Mesendoderm (in vitro differentiated cells): ENCODE measurements around the gene WNT3A.
A peak's percentile ranks its signal among the peaks of the same experiment; 100 is the strongest.

Experiments
- DNase-seq: peaks from one replicate; pipeline ENCODE4 v3.0.0; 2013
- H2AK5ac ChIP-seq: 2 replicates; pipeline ENCODE4 v1.6.1; 2013; ENCODE audit warnings: low read length, inconsistent platforms
- H2BK120ac ChIP-seq: 2 replicates; pipeline ENCODE4 v1.6.1; 2013; ENCODE audit warnings: low read depth, mild to moderate bottlenecking, low read length, moderate library complexity, mixed read lengths
- H2BK15ac ChIP-seq: replicated peaks from 2 replicates; pipeline ENCODE4 v1.6.1; 2013; ENCODE audit warnings: low read depth, mild to moderate bottlenecking, moderate library complexity
- H2BK5ac ChIP-seq: 2 replicates; pipeline ENCODE4 v1.6.1; 2013; ENCODE audit warnings: low read length, inconsistent platforms
- H3K18ac ChIP-seq: 2 replicates; pipeline ENCODE4 v1.6.1; 2013; ENCODE audit warnings: mild to moderate bottlenecking, low read length, mixed read lengths
- H3K23ac ChIP-seq: one replicate; pipeline ENCODE4 v1.6.1; 2013; ENCODE audit warnings: low read length
- H3K27ac ChIP-seq: 2 replicates; pipeline ENCODE4 v1.5.1; 2013; ENCODE audit warnings: low read depth, mild to moderate bottlenecking, inconsistent platforms, low read length, moderate library complexity
- H3K27me3 ChIP-seq: 2 replicates; pipeline ENCODE4 v1.6.1; 2013; ENCODE audit warnings: low read length, control low read depth, mild to moderate bottlenecking, inconsistent platforms; ENCODE audit not compliant: insufficient read depth, poor library complexity
- H3K36me3 ChIP-seq: 2 replicates; pipeline ENCODE4 v1.6.1; 2013; ENCODE audit warnings: low read length, inconsistent platforms; ENCODE audit not compliant: control insufficient read depth, insufficient read depth
- H3K4ac ChIP-seq: one replicate; pipeline ENCODE4 v1.6.1; 2013; ENCODE audit warnings: low read depth, mild to moderate bottlenecking, low read length, moderate library complexity
- H3K4me1 ChIP-seq: 2 replicates; pipeline ENCODE4 v1.6.1; 2013; ENCODE audit warnings: low read depth, low read length, inconsistent platforms; ENCODE audit not compliant: control insufficient read depth
- H3K4me2 ChIP-seq: 2 replicates; pipeline ENCODE4 v1.6.1; 2013; ENCODE audit warnings: low read length
- H3K4me3 ChIP-seq: 2 replicates; pipeline ENCODE4 v1.5.1; 2013; ENCODE audit warnings: mild to moderate bottlenecking, low read length
- H3K56ac ChIP-seq: one replicate; pipeline ENCODE4 v1.6.1; 2013; ENCODE audit warnings: low read length
- H3K79me1 ChIP-seq: 2 replicates; pipeline ENCODE4 v1.6.1; 2013; ENCODE audit warnings: low read length, inconsistent platforms
- H3K79me2 ChIP-seq: 2 replicates; pipeline ENCODE4 v1.6.1; 2013; ENCODE audit warnings: mild to moderate bottlenecking, low read length; ENCODE audit not compliant: control insufficient read depth, insufficient read depth
- H3K9ac ChIP-seq: 2 replicates; pipeline ENCODE4 v1.6.1; 2013; ENCODE audit warnings: low read length, inconsistent platforms
- H4K5ac ChIP-seq: one replicate; pipeline ENCODE4 v1.6.1; 2013; ENCODE audit warnings: low read length
- H4K8ac ChIP-seq: one replicate; pipeline ENCODE4 v1.6.1; 2013; ENCODE audit warnings: low read depth, mild to moderate bottlenecking, control low read depth, low read length, moderate library complexity
- WGBS: extraction: QIAGEN DNeasy Blood & Tissue Kit; methylation state at CpG from one replicate; pipeline ENCODE4 v1.1.7; 2013; ENCODE audit warnings: low lambda C conversion rate, missing lambda C conversion rate; ENCODE audit not compliant: insufficient coverage; ENCODE audit errors: extremely low coverage; 5-methylcytosine and 5-hydroxymethylcytosine counted together

The WNT3A gene

GRCh38 chr1:228013131-228013934 lies 6.5 kb downstream of the WNT3A start:
- Histone ChIP-seq H4K5ac (no peak overlapping the region), H3K18ac (no peak overlapping the region), H3K79me2 (no peaks in the 10 kb centered on the region), H3K56ac (no peak overlapping the region), H3K36me3 (no peaks in the 10 kb centered on the region), H4K8ac (no peak overlapping the region), H3K27ac (no peak overlapping the region), H2AK5ac (no peak overlapping the region), H3K79me1 (no peaks in the 10 kb centered on the region), H3K4me1 (no peaks in the 10 kb centered on the region), H3K4me2 (no peak overlapping the region), H2BK120ac (no peak overlapping the region), H3K23ac (no peak overlapping the region), H2BK5ac (no peak overlapping the region), H3K4ac (no peak overlapping the region), H2BK15ac (no peak overlapping the region), H3K4me3 (no peak overlapping the region), H3K9ac (no peak overlapping the region), H3K27me3 (peaks cover 17% of the 10 kb centered on the region)
- DNase-seq = no peak
- WGBS = no CpG with 5 or more reads among the region's 24 CpGs

- DNase-seq = no peak
- no CpG with 5 or more reads among the region's 21 CpGs for WGBS
- no peak overlapping the region for H3K18ac ChIP-seq
Measured at GRCh38 chr1:228013935-228014930, 7.4 kb downstream of the WNT3A start.

DNA sequence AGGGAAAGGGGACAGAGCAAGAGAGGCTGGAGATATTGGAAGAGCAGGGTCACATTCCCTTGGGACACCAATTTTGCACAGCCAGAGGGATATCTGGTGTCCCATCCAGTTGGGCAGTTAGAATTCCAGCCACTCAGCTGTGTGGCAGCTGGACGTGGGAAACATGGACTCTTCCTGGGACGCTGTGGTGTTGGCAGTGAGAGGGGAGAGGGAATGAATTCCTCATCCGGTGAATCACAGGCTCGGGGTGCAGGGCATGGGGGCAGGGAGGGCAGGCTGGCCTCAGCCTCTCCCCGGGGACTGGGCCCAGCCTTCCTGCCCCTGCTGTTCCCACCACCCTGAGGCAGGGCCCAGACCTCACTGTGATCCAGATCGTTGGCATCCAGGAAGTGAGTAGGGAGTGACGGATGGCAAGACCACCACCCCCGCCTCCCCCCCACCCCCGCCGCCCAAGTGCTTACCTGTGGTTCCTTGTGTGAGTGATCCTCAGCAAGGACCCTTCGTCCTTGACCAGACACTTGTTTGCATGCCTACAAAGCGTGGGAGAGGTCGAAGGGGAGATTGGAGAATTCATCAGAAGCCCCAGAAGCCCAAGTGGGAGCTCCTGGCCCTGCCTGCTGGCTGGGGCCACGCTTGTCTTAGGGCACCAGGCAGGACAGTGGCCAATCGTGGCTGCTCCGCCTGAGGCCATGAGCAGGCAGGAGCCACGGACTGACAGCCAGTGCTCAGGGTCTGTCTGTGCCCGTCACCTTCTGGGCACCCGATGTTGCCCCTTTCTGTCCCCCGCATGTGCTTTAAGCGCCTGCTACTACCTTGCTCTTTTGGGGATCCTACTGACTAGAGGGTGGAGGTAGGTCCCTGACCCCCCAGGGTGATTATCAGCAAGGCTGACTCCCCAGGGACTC lies 8.7 kb downstream of the WNT3A start:
- Histone ChIP-seq H3K79me2 (no peaks in the 10 kb centered on the region), H4K5ac (no peak overlapping the region), H3K56ac (peak overlapping the region; percentile 17), H3K79me1 (no peaks in the 10 kb centered on the region), H4K8ac (no peak overlapping the region), H2AK5ac (no peak overlapping the region), H3K18ac (no peak overlapping the region), H3K27me3 (no peaks in the 10 kb centered on the region), H2BK5ac (no peak overlapping the region), H3K4ac (no peak overlapping the region), H3K4me3 (no peak overlapping the region), H2BK120ac (no peak overlapping the region), H2BK15ac (no peak overlapping the region), H3K23ac (no peak overlapping the region), H3K27ac (no peak overlapping the region), H3K9ac (no peak overlapping the region), H3K4me2 (no peak overlapping the region), H3K4me1 (no peaks in the 10 kb centered on the region), H3K36me3 (no peaks in the 10 kb centered on the region)
- WGBS = no CpG with 5 or more reads among the region's 21 CpGs
- DNase-seq = no peak

More at GRCh38 chr1:228013935-228014930, 7.4 kb downstream of the WNT3A start:
- Histone ChIP-seq H3K4me3 (no peak overlapping the region), H2BK15ac (no peak overlapping the region), H3K4me2 (no peak overlapping the region), H3K27me3 (peaks cover 8% of the 10 kb centered on the region), H2BK5ac (no peak overlapping the region), H3K36me3 (no peaks in the 10 kb centered on the region), H3K56ac (no peak overlapping the region), H4K8ac (no peak overlapping the region), H4K5ac (no peak overlapping the region), H2AK5ac (no peak overlapping the region), H3K27ac (no peak overlapping the region), H3K79me1 (no peaks in the 10 kb centered on the region), H2BK120ac (no peak overlapping the region), H3K4ac (no peak overlapping the region), H3K79me2 (no peaks in the 10 kb centered on the region), H3K4me1 (no peaks in the 10 kb centered on the region), H3K9ac (no peak overlapping the region), H3K23ac (no peak overlapping the region)

- no peaks in the 10 kb centered on the region for H3K4me1 ChIP-seq
- no peaks in the 10 kb centered on the region for H3K79me2 ChIP-seq
- H3K4me3 ChIP-seq = no peak overlapping the region
- H3K27me3 ChIP-seq = no peaks in the 10 kb centered on the region
- no peak overlapping the region for H3K9ac ChIP-seq
- H3K56ac ChIP-seq = no peak overlapping the region
- H3K4me2 ChIP-seq = no peak overlapping the region
- no peak for DNase-seq
- no peak overlapping the region for H3K18ac ChIP-seq
- no peak overlapping the region for H2AK5ac ChIP-seq
- H2BK120ac ChIP-seq = no peak overlapping the region
- no peak overlapping the region for H3K4ac ChIP-seq
- no peak overlapping the region for H2BK5ac ChIP-seq
- H4K8ac ChIP-seq = no peak overlapping the region
- no peaks in the 10 kb centered on the region for H3K36me3 ChIP-seq
- no peak overlapping the region for H2BK15ac ChIP-seq
- H3K23ac ChIP-seq = no peak overlapping the region
- no peaks in the 10 kb centered on the region for H3K79me1 ChIP-seq
- H3K27ac ChIP-seq = no peak overlapping the region
- no CpG with 5 or more reads among the region's 2 CpGs for WGBS
- no peak overlapping the region for H4K5ac ChIP-seq
Measured at GRCh38 chr1:228016181-228016510, 9.3 kb downstream of the WNT3A start.

DNA sequence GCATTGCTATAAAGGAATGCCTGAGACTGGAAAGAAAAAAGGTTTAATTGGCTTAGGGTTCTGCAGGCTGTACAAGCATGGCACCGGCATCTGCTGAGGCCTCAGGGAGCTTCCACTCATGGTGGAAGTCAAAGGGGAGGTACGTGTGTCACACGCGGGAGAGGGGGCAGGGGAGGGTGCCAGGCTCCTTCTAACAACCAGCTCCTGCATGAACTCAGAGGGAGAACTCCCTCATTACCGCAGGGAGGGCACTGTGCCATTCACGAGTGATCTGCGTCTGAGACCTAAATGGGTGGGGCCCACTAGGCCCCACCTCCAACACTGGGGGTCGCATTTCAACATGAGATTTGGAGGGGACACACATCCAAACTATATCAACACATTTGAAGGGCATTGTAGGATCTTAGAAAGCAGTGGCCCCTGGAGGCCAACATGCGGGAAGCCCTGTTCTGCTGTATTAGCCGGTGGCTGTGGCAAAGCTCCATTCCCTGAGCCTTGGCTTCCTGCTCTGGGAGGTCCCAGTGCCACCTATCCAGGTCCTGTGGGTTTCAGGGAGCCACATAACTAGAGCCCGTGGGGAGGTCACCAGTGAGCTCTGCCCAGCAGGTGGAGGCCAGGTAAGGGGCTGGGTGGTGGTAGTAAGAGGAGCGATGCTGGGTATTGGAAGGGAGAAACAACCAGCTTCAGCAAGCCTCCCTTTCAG lies 10.0 kb downstream of the WNT3A start:
- Histone ChIP-seq H3K4me2 (no peak overlapping the region), H3K18ac (no peak overlapping the region), H2BK15ac (no peak overlapping the region), H2BK5ac (no peak overlapping the region), H3K27me3 (no peaks in the 10 kb centered on the region), H4K5ac (no peak overlapping the region), H3K9ac (no peak overlapping the region), H2AK5ac (no peak overlapping the region), H3K4ac (no peak overlapping the region), H3K36me3 (no peaks in the 10 kb centered on the region), H3K4me1 (no peaks in the 10 kb centered on the region), H3K56ac (no peak overlapping the region), H3K79me2 (no peaks in the 10 kb centered on the region), H3K23ac (no peak overlapping the region), H3K4me3 (no peak overlapping the region), H2BK120ac (no peak overlapping the region), H4K8ac (no peak overlapping the region), H3K27ac (no peak overlapping the region), H3K79me1 (no peaks in the 10 kb centered on the region)
- WGBS = no CpG with 5 or more reads among the region's 12 CpGs
- no peak for DNase-seq
